ENCODE measurements around the gene HLX.

HLX gene

GRCh38 chr1:220880362-220880670, 1.1 kb downstream of the HLX start:
- Histone ChIP-seq H3K4me1 (ENCODE audit: insufficient read depth, low read length) (no peaks in the 10 kb centered on the region), H3K4me2 (ENCODE audit: insufficient read depth, low read length) (no peak overlapping the region), H3K27ac (ENCODE audit: low read length) (no peak overlapping the region), H3K9ac (ENCODE audit: low read depth, low read length) (no peak overlapping the region), H4K20me1 (ENCODE audit: insufficient read depth, low read length) (no peaks in the 10 kb centered on the region), H3K4me3 (ENCODE audit: low read depth in 1 of 2, low read length in 2 of 2) (no peak overlapping the region), H2AFZ (ENCODE audit: low read depth, low read length) (no peak overlapping the region), H3K9me3 (ENCODE audit: insufficient read depth, low read length, severe bottlenecking) (no peaks in the 10 kb centered on the region), H3K79me2 (ENCODE audit: insufficient read depth, low read length) (no peaks in the 10 kb centered on the region), H3K36me3 (ENCODE audit: insufficient read depth, low read length) (no peaks in the 10 kb centered on the region), H3K27me3 (ENCODE audit: insufficient read depth, low read length, poor library complexity) (no peaks in the 10 kb centered on the region)
- DNase-seq (no peak), ATAC-seq (ENCODE audit: insufficient read depth, low read depth) (no peak)
- TF ChIP-seq, protein P1, sequence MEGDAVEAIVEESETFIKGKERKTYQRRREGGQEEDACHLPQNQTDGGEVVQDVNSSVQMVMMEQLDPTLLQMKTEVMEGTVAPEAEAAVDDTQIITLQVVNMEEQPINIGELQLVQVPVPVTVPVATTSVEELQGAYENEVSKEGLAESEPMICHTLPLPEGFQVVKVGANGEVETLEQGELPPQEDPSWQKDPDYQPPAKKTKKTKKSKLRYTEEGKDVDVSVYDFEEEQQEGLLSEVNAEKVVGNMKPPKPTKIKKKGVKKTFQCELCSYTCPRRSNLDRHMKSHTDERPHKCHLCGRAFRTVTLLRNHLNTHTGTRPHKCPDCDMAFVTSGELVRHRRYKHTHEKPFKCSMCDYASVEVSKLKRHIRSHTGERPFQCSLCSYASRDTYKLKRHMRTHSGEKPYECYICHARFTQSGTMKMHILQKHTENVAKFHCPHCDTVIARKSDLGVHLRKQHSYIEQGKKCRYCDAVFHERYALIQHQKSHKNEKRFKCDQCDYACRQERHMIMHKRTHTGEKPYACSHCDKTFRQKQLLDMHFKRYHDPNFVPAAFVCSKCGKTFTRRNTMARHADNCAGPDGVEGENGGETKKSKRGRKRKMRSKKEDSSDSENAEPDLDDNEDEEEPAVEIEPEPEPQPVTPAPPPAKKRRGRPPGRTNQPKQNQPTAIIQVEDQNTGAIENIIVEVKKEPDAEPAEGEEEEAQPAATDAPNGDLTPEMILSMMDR (IDR thresholded peaks at IDR 0.05; ENCODE audit: borderline replicate concordance, extremely low read depth, low read length, poor library complexity, severe bottlenecking): no peak
- TF ChIP-seq EZH2 (IDR thresholded peaks at IDR 0.05; ENCODE audit: borderline replicate concordance, low read depth, low read length, severe bottlenecking): no peak

- H2AFZ ChIP-seq (ENCODE audit: low read depth, low read length): no peak overlapping the region
- H3K27me3 ChIP-seq (ENCODE audit: insufficient read depth, low read length, poor library complexity): no peaks in the 10 kb centered on the region
- no peak overlapping the region for H3K9ac ChIP-seq (ENCODE audit: low read depth, low read length)
- no peak overlapping the region for H3K4me3 ChIP-seq (ENCODE audit: low read depth in 1 of 2, low read length in 2 of 2)
- DNase-seq (no peak), ATAC-seq (ENCODE audit: insufficient read depth, low read depth) (no peak)
- no peaks in the 10 kb centered on the region for H3K79me2 ChIP-seq (ENCODE audit: insufficient read depth, low read length)
- H3K4me2 ChIP-seq (ENCODE audit: insufficient read depth, low read length): no peak overlapping the region
- H3K9me3 ChIP-seq (ENCODE audit: insufficient read depth, low read length, severe bottlenecking): no peaks in the 10 kb centered on the region
- no peaks in the 10 kb centered on the region for H3K36me3 ChIP-seq (ENCODE audit: insufficient read depth, low read length)
- no peak overlapping the region for H3K27ac ChIP-seq (ENCODE audit: low read length)
- no peaks in the 10 kb centered on the region for H4K20me1 ChIP-seq (ENCODE audit: insufficient read depth, low read length)
- no peak for TF ChIP-seq EZH2 (IDR thresholded peaks at IDR 0.05; ENCODE audit: borderline replicate concordance, low read depth, low read length, severe bottlenecking)
- TF ChIP-seq, protein P1 (IDR thresholded peaks at IDR 0.05; ENCODE audit: borderline replicate concordance, extremely low read depth, low read length, poor library complexity, severe bottlenecking): no peak
- no peaks in the 10 kb centered on the region for H3K4me1 ChIP-seq (ENCODE audit: insufficient read depth, low read length)
These were observed 1.7 kb downstream of the HLX start for GRCh38 chr1:220880726-220881506.

- H3K79me2 ChIP-seq (ENCODE audit: insufficient read depth, low read length): no peaks in the 10 kb centered on the region
- H3K27ac ChIP-seq (ENCODE audit: low read length): no peak overlapping the region
- no peak overlapping the region for H3K9ac ChIP-seq (ENCODE audit: low read depth, low read length)
- no peaks in the 10 kb centered on the region for H3K9me3 ChIP-seq (ENCODE audit: insufficient read depth, low read length, severe bottlenecking)
- no peaks in the 10 kb centered on the region for H3K27me3 ChIP-seq (ENCODE audit: insufficient read depth, low read length, poor library complexity)
- no peaks in the 10 kb centered on the region for H3K4me1 ChIP-seq (ENCODE audit: insufficient read depth, low read length)
- no peaks in the 10 kb centered on the region for H3K36me3 ChIP-seq (ENCODE audit: insufficient read depth, low read length)
- TF ChIP-seq, protein P1 (IDR thresholded peaks at IDR 0.05; ENCODE audit: borderline replicate concordance, extremely low read depth, low read length, poor library complexity, severe bottlenecking): no peak
- TF ChIP-seq EZH2 (IDR thresholded peaks at IDR 0.05; ENCODE audit: borderline replicate concordance, low read depth, low read length, severe bottlenecking): no peak
- H4K20me1 ChIP-seq (ENCODE audit: insufficient read depth, low read length): no peaks in the 10 kb centered on the region
- ATAC-seq (ENCODE audit: insufficient read depth, low read depth) (no peak), DNase-seq (no peak)
- H3K4me2 ChIP-seq (ENCODE audit: insufficient read depth, low read length): no peak overlapping the region
- no peak overlapping the region for H3K4me3 ChIP-seq (ENCODE audit: low read depth in 1 of 2, low read length in 2 of 2)
- H2AFZ ChIP-seq (ENCODE audit: low read depth, low read length): no peak overlapping the region
These were observed 3.0 kb downstream of the HLX start for GRCh38 chr1:220882061-220882891.
